ENCODE measurements around the gene SPOCK1.

SPOCK1 gene

GRCh38 chr5:137366526-137366925 is 132.6 kb downstream of the SPOCK1 start:
- DNase-seq (ENCODE audit: low read depth in 4 of 4, low spot score in 1 of 4) = no peak

- no peak for DNase-seq (ENCODE audit: low read depth in 4 of 4, low spot score in 1 of 4)
These were observed 133.8 kb downstream of the SPOCK1 start for GRCh38 chr5:137365126-137365865.

- DNase-seq (ENCODE audit: low read depth in 4 of 4, low spot score in 1 of 4) = no peak
These were observed 137.8 kb downstream of the SPOCK1 start for GRCh38 chr5:137361280-137361679.

DNA sequence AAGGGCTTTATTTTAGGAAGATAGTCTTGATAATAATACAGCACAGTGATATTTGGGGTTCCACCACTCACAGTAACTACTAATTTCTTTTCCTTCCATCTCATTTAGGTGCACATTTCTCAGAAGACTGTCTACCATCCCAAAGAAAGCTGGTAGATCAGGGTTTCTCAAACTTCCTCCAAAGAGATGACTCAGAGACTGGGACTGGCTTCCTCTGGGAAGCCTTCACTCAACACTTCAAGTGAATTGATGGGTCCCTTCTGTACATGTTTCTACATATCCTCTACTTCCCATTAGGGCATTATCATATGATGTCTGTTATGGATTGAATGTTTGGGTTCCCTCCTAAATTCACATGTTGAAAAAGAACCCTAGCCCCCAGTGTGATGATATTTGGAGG is 138.5 kb downstream of the SPOCK1 start:
- DNase-seq (ENCODE audit: low read depth in 4 of 4, low spot score in 1 of 4) = no peak

DNA sequence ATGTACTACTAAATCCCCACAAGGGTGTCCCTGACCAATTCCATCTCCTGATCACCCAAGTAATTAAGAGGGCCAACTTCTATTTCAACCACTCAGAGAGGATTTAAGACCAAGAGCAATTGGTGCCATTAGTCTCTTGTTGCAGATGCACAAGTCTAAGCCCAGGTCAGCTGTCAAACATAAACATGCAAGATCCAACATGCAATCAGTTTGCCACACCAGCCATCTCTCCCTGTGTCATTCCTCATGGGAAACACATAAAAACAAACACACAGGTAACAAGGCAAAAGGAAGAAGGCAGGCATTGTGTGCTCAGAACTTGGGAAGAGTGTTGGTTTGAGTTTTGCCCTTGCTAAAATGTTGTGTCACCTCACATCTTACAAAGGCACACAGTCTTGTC is 139.2 kb downstream of the SPOCK1 start:
- DNase-seq (ENCODE audit: low read depth in 4 of 4, low spot score in 1 of 4) = no peak

DNA sequence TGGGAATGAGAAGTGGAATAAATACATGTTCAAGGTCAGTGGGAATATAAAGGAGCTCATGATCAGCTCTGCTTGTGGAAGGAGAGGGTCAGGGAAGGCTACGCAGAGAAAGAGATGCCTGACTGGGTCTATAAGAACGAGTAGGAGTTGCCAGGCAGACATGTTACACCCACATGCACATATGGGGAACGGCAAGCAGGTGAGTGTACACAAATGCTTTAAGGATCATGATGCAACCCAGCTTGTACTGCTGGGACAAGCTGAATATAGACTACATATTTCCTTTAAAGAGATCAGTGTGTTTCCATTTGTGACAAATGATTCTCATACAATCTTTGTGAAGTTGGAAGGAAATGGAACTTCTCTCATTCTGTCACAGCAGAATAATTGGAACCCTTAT is 141.7 kb downstream of the SPOCK1 start:
- DNase-seq (ENCODE audit: low read depth in 4 of 4, low spot score in 1 of 4) = no peak

- no peak for DNase-seq (ENCODE audit: low read depth in 4 of 4, low spot score in 1 of 4)
These were observed 143.0 kb downstream of the SPOCK1 start for GRCh38 chr5:137356127-137356526.

DNA sequence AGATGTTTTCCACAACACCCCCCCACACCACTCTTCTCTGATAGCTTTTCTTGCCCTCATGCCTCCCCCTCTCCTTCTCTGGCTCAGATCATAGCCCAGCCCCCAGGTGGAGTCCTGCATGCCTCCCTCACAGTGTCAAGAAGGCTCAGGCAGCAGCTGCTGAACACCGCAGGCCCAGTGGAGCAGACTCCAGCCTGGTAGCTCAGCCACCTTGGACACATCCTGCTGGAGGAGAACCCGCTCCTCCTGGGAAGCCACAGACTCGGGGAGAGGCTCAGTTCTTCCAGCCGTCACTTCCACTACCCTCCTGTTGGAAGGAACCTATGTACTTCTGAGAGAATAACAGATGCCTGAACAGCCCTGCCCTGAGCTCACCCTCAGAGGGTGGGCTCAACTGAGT is 143.4 kb downstream of the SPOCK1 start:
- no peak for DNase-seq (ENCODE audit: low read depth in 4 of 4, low spot score in 1 of 4)

GRCh38 chr5:137352095-137352494 is 147.0 kb downstream of the SPOCK1 start:
- DNase-seq (ENCODE audit: low read depth in 4 of 4, low spot score in 1 of 4) = no peak

- no peak for DNase-seq (ENCODE audit: low read depth in 4 of 4, low spot score in 1 of 4)
These were observed 148.3 kb downstream of the SPOCK1 start for GRCh38 chr5:137350791-137351190.

- no peak for DNase-seq (ENCODE audit: low read depth in 4 of 4, low spot score in 1 of 4)
These were observed 150.4 kb downstream of the SPOCK1 start for GRCh38 chr5:137348759-137349158.

- DNase-seq (ENCODE audit: low read depth in 4 of 4, low spot score in 1 of 4) = no peak
These were observed 151.3 kb downstream of the SPOCK1 start for GRCh38 chr5:137347865-137348264.

DNA sequence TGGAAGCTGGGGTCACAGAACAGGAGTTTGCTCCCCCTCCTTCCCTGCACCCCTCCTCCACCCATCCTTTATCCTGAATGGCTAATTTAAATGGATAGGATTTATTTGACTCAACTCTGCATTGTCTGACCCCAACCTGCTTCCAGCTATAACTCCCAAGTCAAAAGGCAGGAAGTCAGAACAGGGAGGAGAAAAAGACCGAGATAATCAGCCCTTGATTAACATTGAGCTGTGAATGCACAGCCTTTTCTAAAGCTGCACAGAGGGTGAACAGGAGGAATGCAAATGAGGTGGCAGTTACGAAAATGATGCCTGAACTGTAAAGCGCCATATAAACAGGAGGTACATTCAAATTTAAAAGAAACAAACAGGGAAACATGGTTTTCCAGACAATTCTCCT is 152.8 kb downstream of the SPOCK1 start:
- no peak for DNase-seq (ENCODE audit: low read depth in 4 of 4, low spot score in 1 of 4)

- DNase-seq (ENCODE audit: low read depth in 4 of 4, low spot score in 1 of 4) = no peak
These were observed 153.7 kb downstream of the SPOCK1 start for GRCh38 chr5:137345396-137345795.

- DNase-seq (ENCODE audit: low read depth in 4 of 4, low spot score in 1 of 4) = no peak
These were observed 154.3 kb downstream of the SPOCK1 start for GRCh38 chr5:137344723-137345322.

DNA sequence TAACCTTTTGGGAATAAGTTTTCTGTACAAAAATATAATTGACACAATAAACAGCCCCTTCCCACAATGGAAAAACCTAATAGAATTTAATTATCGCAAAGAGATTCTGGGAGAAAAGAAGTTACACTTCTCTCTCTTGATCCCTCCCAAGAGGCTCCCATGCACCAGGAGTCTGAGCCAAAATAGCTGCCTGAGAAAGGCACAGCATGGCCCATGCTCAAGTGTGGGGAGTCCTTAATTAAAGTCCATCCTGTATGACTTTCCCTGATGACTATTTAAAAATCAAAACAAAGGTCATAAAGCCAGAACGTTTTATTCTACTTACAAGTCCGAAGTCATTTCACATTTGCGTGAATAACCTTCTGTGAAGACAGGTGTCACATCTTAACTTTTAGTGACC is 155.1 kb downstream of the SPOCK1 start:
- no peak for DNase-seq (ENCODE audit: low read depth in 4 of 4, low spot score in 1 of 4)

DNA sequence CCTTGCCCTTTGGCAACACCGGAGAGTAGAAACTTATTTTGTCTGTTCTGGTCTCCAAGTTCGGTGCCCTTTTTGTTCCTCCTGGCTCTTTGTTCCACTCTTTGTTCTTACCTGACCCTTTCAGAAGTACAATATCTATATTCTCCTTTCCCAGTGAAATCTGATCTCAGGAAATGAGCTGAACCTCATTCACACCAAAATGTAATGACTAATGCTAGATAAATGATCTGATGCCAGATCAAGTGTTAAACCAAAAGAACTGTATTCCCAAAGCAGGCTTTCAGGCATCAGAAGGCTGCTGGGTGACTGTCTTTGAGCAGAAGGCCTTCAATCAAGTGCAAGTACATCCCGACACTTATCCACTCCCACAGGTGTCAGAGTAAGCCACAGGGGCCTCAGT is 156.4 kb downstream of the SPOCK1 start:
- DNase-seq (ENCODE audit: low read depth in 4 of 4, low spot score in 1 of 4) = no peak

DNA sequence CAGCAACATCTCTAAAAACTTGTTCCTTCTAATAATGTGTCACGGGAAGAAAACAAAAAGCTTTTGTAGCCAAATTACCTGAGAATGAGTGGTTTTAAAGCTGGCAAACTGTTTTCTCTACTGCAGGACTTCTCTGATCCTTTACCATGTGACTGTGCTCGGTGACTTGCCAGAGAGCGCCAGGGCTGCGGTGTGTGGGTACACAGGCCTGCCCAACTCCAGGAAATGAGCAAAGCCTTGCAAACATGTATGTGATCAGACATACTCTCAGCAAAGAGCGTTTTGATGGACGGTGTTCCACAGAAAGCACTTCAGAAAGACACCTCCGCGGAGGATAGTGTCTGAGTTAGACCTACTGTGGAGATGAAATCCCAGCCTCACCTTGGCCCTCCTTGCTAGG is 157.3 kb downstream of the SPOCK1 start:
- no peak for DNase-seq (ENCODE audit: low read depth in 4 of 4, low spot score in 1 of 4)

GRCh38 chr5:137340881-137341280 is 158.2 kb downstream of the SPOCK1 start:
- DNase-seq (ENCODE audit: low read depth in 4 of 4, low spot score in 1 of 4) = no peak

GRCh38 chr5:137336565-137337120 is 162.5 kb downstream of the SPOCK1 start:
- no peak for DNase-seq (ENCODE audit: low read depth in 4 of 4, low spot score in 1 of 4)

GRCh38 chr5:137336161-137336560 is 163.0 kb downstream of the SPOCK1 start:
- no peak for DNase-seq (ENCODE audit: low read depth in 4 of 4, low spot score in 1 of 4)

DNA sequence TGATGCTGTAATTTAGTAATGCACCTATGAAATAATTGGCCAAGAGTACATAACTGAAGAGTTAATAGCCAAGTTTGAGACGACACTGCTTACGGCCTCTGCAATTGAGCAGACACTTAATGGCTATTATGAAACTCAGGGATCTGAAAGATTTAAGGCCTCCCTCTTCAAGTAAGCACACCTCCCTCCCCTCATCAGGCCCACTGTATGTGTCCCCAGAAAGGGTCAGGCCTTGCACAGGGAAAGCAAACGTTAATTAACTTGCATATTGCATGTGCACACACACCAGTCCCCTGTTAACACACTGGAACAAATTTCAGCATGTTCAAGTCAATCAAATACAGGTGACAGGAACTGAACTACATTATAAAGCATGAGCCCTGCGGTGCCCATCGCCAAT is 163.6 kb downstream of the SPOCK1 start:
- DNase-seq (ENCODE audit: low read depth in 4 of 4, low spot score in 1 of 4) = no peak

- no peak for DNase-seq (ENCODE audit: low read depth in 4 of 4, low spot score in 1 of 4)
These were observed 165.2 kb downstream of the SPOCK1 start for GRCh38 chr5:137333928-137334327.
